Activated T-helper 17 cell treated with anti-CD3 and anti-CD28 coated beads, Interleukin-2, amount 50 U/mL, for 72 hours (primary cell): Measurements from ENCODE around the gene NOL6. TPM values are rescaled to one million over a fixed set of nuclear protein-coding genes. Genes with fewer than 3 reads are reported as not detected.
A peak's percentile ranks its signal among the peaks of the same experiment; 100 is the strongest.

ENCODE experiments used
- ATAC-seq: fragments of 150-1000 bp; cut with Tn5 transposase; replicated peaks from 2 replicates; pipeline ENCODE4 v1.10.0; 2021; ENCODE audit warnings: mild to moderate bottlenecking, moderate library complexity
- H3K27ac Mint-ChIP-seq: one replicate; pipeline ENCODE4 v1.8.0; 2022; ENCODE audit warnings: mixed read lengths
- H3K27me3 Mint-ChIP-seq: one replicate; pipeline ENCODE4 v1.8.0; 2022; ENCODE audit warnings: mixed read lengths
- H3K36me3 Mint-ChIP-seq: one replicate; pipeline ENCODE4 v1.8.0; 2022; ENCODE audit warnings: low read depth, mild to moderate bottlenecking, mixed read lengths
- H3K4me1 Mint-ChIP-seq: one replicate; pipeline ENCODE4 v1.8.0; 2022; ENCODE audit warnings: mixed read lengths
- H3K4me3 Mint-ChIP-seq: one replicate; pipeline ENCODE4 v1.8.0; 2022; ENCODE audit warnings: mild to moderate bottlenecking, mixed read lengths
- H3K9me3 Mint-ChIP-seq: one replicate; pipeline ENCODE4 v1.8.0; 2022; ENCODE audit warnings: mixed read lengths
- total RNA-seq, 2 donors: library from RNA; stranded (reverse); gene quantifications; one replicate each; pipeline ENCODE4 v1.2.3, GENCODE V29; 2022

Gene NOL6
- total RNA-seq, 2 donors from 2014 or later, result 25.9 to 58.3 TPM

DNA sequence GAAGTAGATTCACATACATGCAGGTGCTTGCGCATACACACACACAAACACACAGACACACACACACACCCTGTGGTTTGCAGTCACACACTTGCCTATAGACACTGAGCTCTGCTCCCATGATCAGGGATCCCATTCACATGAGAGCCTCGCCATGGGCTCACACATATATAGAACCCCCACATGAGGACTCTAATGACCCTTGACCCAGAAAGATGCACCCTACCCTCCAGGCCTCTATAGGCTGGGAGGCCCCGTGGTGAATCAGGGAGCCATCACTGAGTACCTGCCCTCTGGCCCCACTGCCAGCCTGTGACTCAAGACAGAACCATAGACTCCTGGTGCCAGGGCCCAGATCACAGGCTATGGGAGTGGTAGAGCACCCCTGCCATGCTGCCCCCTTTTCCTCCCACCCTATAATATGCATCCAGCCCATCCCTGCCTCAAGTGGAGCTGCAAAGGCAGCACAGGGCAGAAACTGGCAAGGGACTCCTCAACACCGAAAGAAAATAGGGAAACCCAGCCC lies 23.0 kb downstream of the NOL6 start:
- peaks cover 51% of the 10 kb centered on the region for H3K4me1 Mint-ChIP-seq
- H3K27me3 Mint-ChIP-seq, result no peaks in the 10 kb centered on the region
- H3K27ac Mint-ChIP-seq, result no peak overlapping the region
- no peaks in the 10 kb centered on the region for H3K9me3 Mint-ChIP-seq
- ATAC-seq, result no peak
- H3K36me3 Mint-ChIP-seq, result no peaks in the 10 kb centered on the region
- H3K4me3 Mint-ChIP-seq, result no peak overlapping the region

DNA sequence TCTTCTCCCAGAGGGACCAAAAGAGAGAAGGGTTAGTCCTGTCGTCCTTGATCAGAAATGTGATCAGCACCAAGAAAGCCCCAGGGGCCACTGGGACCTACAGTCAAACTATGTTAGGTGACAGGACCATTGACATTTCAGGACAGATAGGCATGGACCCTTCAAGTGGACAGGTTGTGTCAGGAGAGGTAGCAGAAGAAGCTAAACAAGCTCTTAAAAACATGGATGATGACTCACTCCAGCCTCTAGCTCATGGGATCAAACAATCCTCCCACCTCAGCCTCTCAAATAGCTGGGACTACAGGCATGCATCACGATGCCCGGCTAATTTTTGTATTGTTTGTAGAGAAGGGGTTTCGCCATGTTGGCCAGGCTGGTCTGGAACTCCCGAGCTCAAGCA lies 24.0 kb downstream of the NOL6 start:
- ATAC-seq, result no peak
- H3K27me3 Mint-ChIP-seq, result no peaks in the 10 kb centered on the region

GRCh38 chr9:33447799-33448553 lies 25.7 kb downstream of the NOL6 start:
- no peaks in the 10 kb centered on the region for H3K27me3 Mint-ChIP-seq
- H3K4me1 Mint-ChIP-seq, result peaks cover 44% of the 10 kb centered on the region
- H3K36me3 Mint-ChIP-seq, result peaks cover 8% of the 10 kb centered on the region
- H3K27ac Mint-ChIP-seq, result peak overlapping the region; percentile 98
- peak; percentile 11 for ATAC-seq
- no peaks in the 10 kb centered on the region for H3K9me3 Mint-ChIP-seq
- H3K4me3 Mint-ChIP-seq, result peak overlapping the region; percentile 97

More for the DNA sequence above, 24.0 kb downstream of the NOL6 start:
- Mint-ChIP-seq H3K27ac (no peak overlapping the region), H3K4me3 (no peak overlapping the region), H3K9me3 (no peaks in the 10 kb centered on the region), H3K4me1 (peaks cover 58% of the 10 kb centered on the region), H3K36me3 (no peaks in the 10 kb centered on the region)

DNA sequence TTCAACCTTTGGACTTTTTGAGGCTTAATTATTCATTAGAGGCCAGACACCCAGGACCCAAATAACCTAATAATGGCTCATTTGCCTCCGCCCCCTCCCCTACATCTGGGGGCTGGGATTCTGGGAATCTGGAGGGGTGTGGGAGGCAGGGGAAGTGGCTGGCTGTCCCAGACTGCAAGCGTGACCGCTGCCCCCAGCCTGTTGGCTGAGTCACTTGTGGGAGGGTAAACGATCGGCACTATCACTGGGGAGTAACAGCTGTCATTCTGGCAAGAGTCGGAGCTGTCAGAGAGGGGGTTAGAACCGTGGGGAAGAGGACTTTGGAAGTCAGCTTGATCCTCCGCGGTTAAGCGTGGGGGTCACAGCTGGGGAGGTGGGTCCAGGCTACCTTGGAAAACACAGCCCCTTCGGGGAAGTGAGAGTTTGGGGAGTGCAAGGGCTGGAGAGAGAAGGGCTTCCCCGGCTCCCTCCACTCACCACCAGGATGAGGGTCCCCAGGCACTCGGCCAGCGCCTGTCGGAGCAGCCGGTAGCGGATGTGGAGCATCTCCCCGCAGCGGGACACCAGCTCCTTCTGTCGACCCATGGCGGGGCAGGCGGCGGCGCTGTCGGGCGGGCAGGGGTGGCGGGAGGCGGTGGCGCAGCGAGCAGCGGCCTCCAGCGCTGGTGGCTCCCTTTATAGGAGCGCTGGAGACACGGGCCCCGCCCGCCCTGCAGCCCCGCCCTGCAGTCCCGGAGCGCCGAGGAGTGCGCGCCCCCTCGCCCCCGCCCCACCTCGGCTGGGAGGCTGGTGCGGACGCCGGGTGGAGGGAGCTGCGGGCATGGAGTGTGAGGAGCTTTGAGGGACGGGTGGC lies 26.6 kb downstream of the NOL6 start, which contains the start of gene AQP3:
AQP3 (minus strand) TSS at position 648 of the 853 bp plus-strand sequence; CDS start at position 585, 63 bp downstream.
- H3K4me3 Mint-ChIP-seq, result peak within 1 kb of the TSS; percentile 97
- peak within 1 kb of the TSS; percentile 98 for H3K27ac Mint-ChIP-seq
- H3K4me1 Mint-ChIP-seq, result peaks cover 37% of the 10 kb centered on the region
- H3K36me3 Mint-ChIP-seq, result peaks cover 9% of the 10 kb centered on the region
- no peaks in the 10 kb centered on the region for H3K9me3 Mint-ChIP-seq
- peak; percentile 77 for ATAC-seq
- H3K27me3 Mint-ChIP-seq, result no peaks in the 10 kb centered on the region

DNA sequence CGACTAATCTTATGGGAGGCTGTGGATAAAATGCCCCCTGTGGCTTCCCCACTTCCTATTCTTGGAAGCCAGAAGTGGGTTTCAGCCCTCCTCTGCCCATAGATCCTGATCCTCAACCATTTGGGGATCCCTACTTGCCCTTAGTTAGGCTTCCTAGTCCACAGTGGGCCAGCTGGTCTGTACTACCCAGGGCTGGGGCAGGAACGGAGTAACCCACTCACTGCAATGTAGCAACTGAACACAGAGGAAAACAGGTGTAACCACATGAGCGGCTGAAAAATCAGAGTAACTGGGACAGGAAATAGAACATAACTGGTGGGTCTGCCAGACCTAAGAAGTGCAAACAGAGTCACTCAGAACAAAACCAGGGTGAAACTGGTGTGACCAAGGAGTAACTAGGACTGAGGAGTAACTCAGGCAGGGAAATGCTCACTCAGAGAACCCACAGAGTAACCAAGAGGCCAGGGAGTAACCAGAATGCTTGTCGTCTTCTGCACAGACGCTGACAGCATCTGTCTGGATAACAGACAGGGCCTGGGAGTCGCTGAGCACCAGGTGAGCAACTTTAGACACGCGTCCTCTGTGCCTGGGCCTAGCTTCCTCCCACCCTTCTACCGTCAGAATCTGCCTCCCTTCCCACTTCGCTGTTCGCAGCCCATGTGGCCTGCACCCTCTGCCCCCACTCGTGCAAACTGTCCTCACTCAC lies 27.3 kb downstream of the NOL6 start:
- H3K27me3 Mint-ChIP-seq, result no peaks in the 10 kb centered on the region
- H3K9me3 Mint-ChIP-seq, result no peaks in the 10 kb centered on the region
- peak overlapping the region; percentile 97 for H3K4me3 Mint-ChIP-seq
- H3K27ac Mint-ChIP-seq, result peak overlapping the region; percentile 98
- H3K36me3 Mint-ChIP-seq, result peaks cover 17% of the 10 kb centered on the region
- peak; percentile 86 for ATAC-seq
- H3K4me1 Mint-ChIP-seq, result peaks cover 41% of the 10 kb centered on the region

DNA sequence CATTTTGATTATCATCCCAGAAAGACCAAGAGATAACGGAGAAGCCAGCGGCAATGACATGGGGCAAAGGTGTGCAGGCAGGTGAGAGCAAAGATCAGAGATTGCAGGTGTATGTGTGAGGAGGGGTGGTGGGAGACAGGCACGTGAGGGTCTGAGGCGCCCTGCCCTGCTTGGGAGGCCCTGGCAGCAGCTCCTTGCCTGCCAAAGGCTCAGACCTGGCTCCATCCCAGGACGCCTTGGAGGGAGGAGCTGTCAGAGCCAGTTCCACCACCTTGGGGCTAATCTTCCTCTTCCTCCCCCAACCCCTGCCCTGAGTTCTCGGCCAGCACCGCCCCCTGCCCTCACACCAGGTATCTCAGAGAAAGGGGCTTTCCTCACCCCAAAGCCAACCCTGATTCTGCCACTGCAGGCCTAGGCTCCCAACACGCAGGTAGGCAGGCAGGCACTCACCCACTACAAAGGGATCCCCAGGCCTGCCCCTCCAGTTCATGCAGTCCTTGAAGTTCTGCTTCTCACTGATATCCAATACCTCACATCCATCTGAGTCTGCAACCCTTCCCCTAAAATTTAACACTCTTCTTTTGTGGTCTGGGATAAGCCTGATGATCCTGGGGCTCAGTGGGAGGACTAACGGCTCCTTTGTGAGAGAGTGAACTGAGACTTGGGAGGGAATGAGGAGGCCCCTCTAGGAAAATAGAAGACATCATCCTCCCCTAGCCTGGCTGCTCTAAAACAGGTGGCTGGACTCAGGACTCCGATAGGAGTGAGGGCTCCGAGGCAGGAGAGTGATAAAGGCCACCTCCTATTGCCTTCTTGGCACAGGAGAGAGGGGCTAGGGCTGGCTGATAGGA lies 28.1 kb downstream of the NOL6 start:
- no peaks in the 10 kb centered on the region for H3K27me3 Mint-ChIP-seq
- peak overlapping the region; percentile 98 for H3K27ac Mint-ChIP-seq
- peak overlapping the region; percentile 97 for H3K4me3 Mint-ChIP-seq
- peaks cover 40% of the 10 kb centered on the region for H3K4me1 Mint-ChIP-seq
- peaks cover 24% of the 10 kb centered on the region for H3K36me3 Mint-ChIP-seq
- H3K9me3 Mint-ChIP-seq, result no peaks in the 10 kb centered on the region
- no peak for ATAC-seq

- Mint-ChIP-seq H3K4me3 (no peak overlapping the region), H3K27ac (peak overlapping the region; percentile 63), H3K36me3 (peaks cover 25% of the 10 kb centered on the region), H3K9me3 (no peaks in the 10 kb centered on the region), H3K4me1 (peaks cover 38% of the 10 kb centered on the region), H3K27me3 (no peaks in the 10 kb centered on the region)
- ATAC-seq, result no peak
Measured at GRCh38 chr9:33443464-33444154, 30.1 kb downstream of the NOL6 start.

GRCh38 chr9:33443047-33443446 lies 30.7 kb downstream of the NOL6 start:
- Mint-ChIP-seq H3K27ac (peak overlapping the region; percentile 63), H3K27me3 (no peaks in the 10 kb centered on the region), H3K4me3 (no peak overlapping the region), H3K4me1 (peaks cover 36% of the 10 kb centered on the region), H3K9me3 (no peaks in the 10 kb centered on the region), H3K36me3 (peaks cover 25% of the 10 kb centered on the region)
- ATAC-seq, result no peak

DNA sequence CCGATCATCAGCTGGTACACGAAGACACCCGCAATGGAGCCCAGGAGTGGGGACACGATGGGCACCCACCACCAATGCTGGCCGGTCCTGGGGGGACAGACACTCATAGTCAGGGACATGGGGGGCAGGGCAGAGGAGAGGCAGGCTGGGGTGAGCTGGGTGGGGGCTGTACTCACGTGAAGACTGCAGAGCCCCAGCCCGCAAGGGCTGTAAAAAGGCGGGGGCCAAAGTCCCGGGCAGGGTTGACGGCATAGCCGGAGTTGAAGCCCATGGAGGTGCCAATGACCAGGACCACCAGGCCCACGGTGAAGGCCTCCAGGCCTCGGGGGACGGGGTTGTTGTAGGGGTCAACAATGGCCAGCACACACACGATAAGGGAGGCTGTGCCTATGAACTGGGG lies 31.6 kb downstream of the NOL6 start:
- Mint-ChIP-seq H3K4me1 (peaks cover 34% of the 10 kb centered on the region), H3K4me3 (no peak overlapping the region), H3K36me3 (peaks cover 25% of the 10 kb centered on the region), H3K27me3 (no peaks in the 10 kb centered on the region), H3K9me3 (no peaks in the 10 kb centered on the region), H3K27ac (no peak overlapping the region)
- no peak for ATAC-seq

DNA sequence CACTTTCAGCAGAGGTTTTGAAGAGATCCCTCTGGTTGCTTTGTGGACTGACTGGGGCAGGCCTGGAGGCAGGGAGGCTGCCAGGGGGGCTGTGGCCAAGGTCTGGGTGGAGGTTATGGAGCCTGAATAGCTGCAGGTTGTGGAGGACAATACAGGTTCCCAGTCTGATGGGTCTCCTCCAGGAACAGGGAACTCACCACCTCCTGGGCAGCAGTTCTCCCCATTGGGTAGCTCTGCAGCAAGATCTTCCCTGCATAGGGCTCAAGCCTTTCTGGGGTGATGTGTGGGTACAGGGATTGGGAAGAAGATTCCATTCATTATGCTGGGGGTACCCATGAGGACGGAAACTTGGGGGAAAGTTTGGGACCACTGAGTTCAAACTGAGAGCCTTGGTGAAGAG lies 33.1 kb downstream of the NOL6 start:
- Mint-ChIP-seq H3K27me3 (no peaks in the 10 kb centered on the region), H3K4me1 (peaks cover 18% of the 10 kb centered on the region), H3K4me3 (no peak overlapping the region), H3K9me3 (no peaks in the 10 kb centered on the region), H3K36me3 (peaks cover 25% of the 10 kb centered on the region), H3K27ac (peak overlapping the region; percentile 5)
- ATAC-seq, result no peak

GRCh38 chr9:33440204-33440603 lies 33.5 kb downstream of the NOL6 start:
- Mint-ChIP-seq H3K4me1 (peaks cover 14% of the 10 kb centered on the region), H3K36me3 (peaks cover 25% of the 10 kb centered on the region), H3K9me3 (no peaks in the 10 kb centered on the region), H3K27me3 (no peaks in the 10 kb centered on the region), H3K27ac (peak overlapping the region; percentile 5), H3K4me3 (no peak overlapping the region)
- ATAC-seq, result no peak

GRCh38 chr9:33439731-33440130 lies 34.0 kb downstream of the NOL6 start:
- no peak for ATAC-seq
- Mint-ChIP-seq H3K27me3 (no peaks in the 10 kb centered on the region), H3K27ac (peak overlapping the region; percentile 5), H3K4me3 (no peak overlapping the region), H3K9me3 (no peaks in the 10 kb centered on the region), H3K36me3 (peaks cover 25% of the 10 kb centered on the region), H3K4me1 (peaks cover 10% of the 10 kb centered on the region)
